AG10803 (cell line): ENCODE results near the gene XKR7.

Experiments used
- DNase-seq: peaks from one replicate; pipeline ENCODE4 v3.0.0; 2010; ENCODE audit warnings: low read depth
- H3K4me3 ChIP-seq: 2 replicates; pipeline ENCODE4 v1.5.1; 2011; ENCODE audit warnings: mild to moderate bottlenecking, low read length, control low read depth
- TF ChIP-seq, protein P1 (sequence below): conservative IDR thresholded peaks from 2 replicates; pipeline ENCODE4 v1.5.1; 2011; ENCODE audit warnings: mild to moderate bottlenecking, low read length, control low read depth, inconsistent platforms

XKR7 gene

GRCh38 chr20:32012159-32012688 is 44.3 kb downstream of the XKR7 start:
- TF ChIP-seq, protein P1, sequence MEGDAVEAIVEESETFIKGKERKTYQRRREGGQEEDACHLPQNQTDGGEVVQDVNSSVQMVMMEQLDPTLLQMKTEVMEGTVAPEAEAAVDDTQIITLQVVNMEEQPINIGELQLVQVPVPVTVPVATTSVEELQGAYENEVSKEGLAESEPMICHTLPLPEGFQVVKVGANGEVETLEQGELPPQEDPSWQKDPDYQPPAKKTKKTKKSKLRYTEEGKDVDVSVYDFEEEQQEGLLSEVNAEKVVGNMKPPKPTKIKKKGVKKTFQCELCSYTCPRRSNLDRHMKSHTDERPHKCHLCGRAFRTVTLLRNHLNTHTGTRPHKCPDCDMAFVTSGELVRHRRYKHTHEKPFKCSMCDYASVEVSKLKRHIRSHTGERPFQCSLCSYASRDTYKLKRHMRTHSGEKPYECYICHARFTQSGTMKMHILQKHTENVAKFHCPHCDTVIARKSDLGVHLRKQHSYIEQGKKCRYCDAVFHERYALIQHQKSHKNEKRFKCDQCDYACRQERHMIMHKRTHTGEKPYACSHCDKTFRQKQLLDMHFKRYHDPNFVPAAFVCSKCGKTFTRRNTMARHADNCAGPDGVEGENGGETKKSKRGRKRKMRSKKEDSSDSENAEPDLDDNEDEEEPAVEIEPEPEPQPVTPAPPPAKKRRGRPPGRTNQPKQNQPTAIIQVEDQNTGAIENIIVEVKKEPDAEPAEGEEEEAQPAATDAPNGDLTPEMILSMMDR = no peak
- no peak for DNase-seq

GRCh38 chr20:32013326-32013725 is 45.4 kb downstream of the XKR7 start:
- no peak for DNase-seq
- TF ChIP-seq, protein P1 = no peak
- no peak overlapping the region for H3K4me3 ChIP-seq

More at GRCh38 chr20:32012159-32012688, 44.3 kb downstream of the XKR7 start:
- H3K4me3 ChIP-seq = no peak overlapping the region

- no peak for DNase-seq
- TF ChIP-seq, protein P1 = no peak
- H3K4me3 ChIP-seq = no peak overlapping the region
Observed at GRCh38 chr20:32017711-32018251, 49.8 kb downstream of the XKR7 start.

- TF ChIP-seq, protein P1 = no peak
- peak overlapping the region; percentile 9; the same call in 1 of the 2 replicates for H3K4me3 ChIP-seq
- no peak for DNase-seq
Observed at GRCh38 chr20:32018269-32019155, 50.6 kb downstream of the XKR7 start.

DNA sequence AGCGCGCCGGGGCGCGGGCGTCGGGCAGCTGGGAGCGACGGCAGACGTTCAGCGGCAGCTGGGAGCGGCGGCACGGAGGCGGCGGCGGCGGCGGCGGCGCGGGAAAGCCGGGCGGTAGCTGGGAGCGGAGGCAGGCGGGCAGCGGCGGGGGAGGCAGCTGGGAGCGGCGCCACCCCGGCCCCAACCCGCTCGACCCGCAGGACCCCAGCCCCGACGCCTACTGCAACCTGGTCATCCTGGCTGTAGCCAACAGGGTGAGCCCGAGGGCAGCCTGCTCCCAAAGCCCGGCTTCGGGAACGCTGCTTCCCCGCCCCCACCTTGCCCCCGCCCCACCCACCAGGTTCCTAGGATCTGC is 51.2 kb downstream of the XKR7 start:
- TF ChIP-seq, protein P1 = no peak
- no peak overlapping the region for H3K4me3 ChIP-seq
- no peak for DNase-seq

GRCh38 chr20:32019563-32020463 is 51.9 kb downstream of the XKR7 start:
- H3K4me3 ChIP-seq = no peak overlapping the region
- TF ChIP-seq, protein P1 = no peak
- DNase-seq = no peak
